GM21825 (cell line): Measurements from ENCODE around the gene DLG2.
"Not testable (repeated sequence)": the region's sequence is repeated elsewhere in the genome, so short reads cannot be mapped to it uniquely, and the experiment has no call there.

Source experiments
- ATAC-seq: cut with Tn5 transposase; IDR thresholded peaks from one replicate; pipeline ENCODE4 v1.9.1; 2021; ENCODE audit warnings: mild to moderate bottlenecking, moderate library complexity; ENCODE audit not compliant: unreplicated experiment

The DLG2 gene

DNA sequence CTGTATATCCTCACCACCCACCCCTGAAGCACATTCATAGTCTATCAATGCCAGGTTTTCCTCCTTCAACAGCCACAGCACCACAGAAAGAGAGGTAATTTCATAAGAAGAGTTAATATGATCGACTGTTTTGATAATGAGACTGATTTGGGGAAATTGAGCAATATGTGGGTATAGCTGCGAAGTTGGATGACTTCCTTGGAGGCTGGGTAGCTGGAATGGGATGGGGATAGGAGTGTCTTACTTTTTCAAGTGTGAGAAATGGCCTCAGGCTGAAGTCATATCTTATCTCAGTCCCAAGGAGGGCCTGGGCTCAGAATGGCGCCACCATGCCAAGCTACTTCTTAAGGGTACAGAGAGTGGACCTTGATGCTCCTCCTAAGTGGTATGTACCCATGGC is 2153.4 kb downstream of the DLG2 start:
- no peak for ATAC-seq

DNA sequence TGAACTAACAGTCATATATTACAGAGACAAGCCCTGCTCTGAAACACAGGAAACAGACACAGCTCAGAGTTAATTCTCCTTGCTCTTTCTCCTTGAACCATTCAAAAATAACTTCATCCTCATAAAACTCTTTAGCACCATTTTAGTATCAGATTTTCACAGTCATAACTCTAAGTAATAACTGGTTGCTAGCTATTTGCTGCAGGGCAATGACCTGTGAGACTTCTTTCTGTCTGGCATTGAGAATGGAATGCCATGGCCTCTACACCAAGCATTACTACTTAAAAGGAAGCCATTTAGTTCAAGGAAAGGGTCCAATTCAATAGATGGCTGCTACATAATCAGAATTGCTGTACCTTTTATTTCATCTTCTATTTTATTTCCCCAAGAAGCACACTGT is 2154.3 kb downstream of the DLG2 start:
- no peak for ATAC-seq

DNA sequence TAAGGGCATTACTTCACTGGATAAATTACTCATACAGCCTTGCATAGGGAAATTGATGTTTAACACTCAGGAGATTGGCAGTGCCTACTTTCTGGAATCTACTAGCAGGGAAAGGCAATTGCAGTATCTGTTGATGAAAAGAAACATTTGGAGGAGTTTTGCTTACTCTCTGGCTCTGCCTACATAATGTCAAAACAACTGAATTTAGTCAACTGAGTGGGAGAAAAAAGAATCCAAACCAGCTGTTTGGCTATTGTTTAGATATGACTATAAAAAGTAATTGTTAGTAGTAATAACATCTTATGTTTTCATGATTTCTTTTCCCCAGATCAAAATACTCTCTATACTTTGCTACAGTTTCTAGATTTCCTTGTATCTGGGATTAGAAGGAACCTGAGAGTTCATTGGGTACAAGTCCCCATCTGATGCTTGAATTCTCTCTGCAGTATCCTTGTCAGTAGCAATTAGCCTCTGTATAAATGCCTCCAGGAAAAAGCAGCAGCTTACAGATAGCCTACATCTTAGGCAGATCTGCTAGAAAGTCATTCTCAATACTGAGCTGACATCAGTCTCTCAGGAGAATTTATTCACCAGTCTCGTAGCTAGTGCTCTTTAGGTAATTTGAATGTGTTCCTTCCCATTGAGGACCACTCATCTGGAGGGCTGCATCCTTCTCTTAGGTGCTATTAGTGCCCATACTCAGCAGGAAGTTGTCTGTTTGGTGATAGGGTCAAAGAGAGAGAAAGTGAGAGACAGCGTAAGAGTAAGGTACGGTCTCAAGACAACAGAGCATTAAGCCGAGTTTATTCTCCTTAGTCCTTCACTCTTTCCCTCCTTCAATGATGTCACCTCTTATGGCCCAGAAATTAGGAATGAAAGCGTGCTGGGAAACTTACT is 2155.1 kb downstream of the DLG2 start:
- no peak for ATAC-seq

DNA sequence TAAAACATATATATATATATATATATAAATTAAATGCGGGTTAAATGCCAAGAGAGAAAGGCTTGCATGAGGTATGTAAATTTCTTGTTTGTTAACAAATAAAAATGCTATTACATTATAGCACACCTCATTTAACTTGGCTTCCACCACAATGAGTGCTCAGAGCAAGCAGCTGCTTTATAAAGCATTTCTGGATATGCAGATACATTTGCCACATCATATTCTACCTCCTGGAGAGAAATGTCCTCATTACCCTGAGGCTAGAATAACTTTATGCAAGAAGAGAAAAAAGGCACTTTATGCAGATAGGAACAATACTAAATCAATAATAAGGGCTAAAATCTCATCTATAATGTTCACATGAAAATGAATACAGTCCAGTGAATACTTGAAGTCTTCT is 2159.3 kb downstream of the DLG2 start:
- ATAC-seq: no peak

DNA sequence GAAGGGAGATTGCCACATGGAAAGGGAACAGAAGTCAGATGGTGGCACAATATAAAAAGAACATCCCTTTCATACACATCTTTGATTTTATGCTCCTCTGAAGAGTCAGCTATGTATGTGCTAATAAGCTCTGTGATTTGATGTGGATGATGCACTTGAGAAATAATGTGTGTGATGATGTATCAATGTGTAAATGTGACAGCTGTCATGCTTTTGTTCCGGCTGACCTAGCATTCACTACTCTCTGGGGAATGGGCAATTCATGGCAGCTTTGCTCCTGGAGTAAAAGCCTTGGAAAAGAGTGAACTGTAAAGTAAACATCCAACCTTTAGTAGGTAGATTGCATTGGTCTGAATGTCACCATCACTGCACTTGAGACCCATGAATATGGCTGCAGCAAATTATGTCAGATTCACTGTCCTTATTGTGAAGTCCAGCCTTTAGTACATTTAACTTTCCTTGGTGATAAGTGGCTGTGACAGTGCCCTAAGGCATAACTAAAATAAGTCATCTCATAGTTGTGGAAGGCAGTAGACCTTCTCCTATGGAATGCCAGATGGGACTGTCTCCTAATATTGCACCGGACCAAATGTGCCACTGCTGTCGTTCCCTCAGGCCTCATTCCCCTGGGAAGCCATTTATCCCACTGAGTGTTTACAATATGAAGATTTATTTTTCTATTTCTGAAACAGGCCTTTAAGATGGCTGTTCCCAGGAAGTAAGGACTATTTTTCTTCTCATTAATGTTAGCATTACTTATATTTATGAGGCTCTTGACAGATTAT is 2162.8 kb downstream of the DLG2 start:
- no peak for ATAC-seq

DNA sequence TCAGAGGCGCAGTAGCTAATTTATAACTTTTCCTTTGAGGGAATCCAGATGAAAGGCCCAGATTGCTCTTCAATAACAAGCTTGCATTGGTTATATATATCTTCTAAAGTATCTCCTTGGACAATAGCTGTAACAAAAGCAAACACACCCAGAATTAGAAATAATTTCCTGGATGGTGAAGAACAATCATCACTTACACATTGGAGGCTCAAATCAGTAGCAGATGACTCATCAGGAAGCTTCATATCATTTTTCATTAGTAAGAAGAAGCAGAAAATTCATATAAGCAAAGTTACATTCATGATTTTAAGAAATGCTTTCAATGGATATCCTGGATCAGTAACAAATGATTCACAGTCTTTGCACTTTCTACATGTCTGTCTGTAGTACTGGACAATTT is 2167.3 kb downstream of the DLG2 start:
- ATAC-seq: no peak

DNA sequence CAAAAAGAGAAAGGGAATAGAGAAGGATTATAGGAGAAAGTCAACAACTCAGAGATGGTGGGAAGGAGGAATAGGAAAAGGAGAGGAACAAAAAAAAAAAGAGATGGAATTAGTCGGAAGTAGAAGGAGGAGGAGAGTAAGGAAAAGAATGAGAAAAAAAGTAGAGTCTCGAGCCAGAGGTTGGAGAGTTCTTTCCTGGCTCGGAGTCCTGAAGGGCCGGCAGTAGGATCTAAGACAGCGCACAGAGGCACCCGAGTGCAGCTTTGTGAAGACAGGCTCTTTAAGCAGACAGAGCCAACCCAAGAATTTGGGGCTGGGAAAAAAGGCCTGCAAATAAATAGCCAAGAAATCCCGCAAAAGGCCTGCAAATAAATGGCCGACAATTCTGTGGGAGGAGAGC is 2170.6 kb downstream of the DLG2 start:
- ATAC-seq: no peak

DNA sequence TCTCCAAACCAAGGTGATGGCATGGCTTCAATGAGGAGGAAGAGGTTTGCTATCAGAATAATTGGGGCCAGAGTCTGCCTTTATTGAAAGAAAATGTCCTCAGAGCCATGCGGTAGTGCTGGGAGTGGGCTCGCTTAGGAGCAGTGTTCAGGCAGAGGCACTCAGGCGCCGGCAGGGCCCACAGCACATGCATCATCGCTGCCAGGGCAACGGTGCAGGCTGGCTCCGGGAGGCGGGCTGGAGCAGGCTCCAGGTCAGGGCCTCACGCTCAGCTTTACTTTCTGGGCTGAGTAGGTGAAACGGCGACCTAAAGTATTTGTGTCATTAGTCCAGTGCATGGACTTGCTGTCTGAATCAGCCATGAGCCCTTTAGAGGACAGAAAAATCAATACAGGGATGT is 2171.1 kb downstream of the DLG2 start:
- no peak for ATAC-seq

DNA sequence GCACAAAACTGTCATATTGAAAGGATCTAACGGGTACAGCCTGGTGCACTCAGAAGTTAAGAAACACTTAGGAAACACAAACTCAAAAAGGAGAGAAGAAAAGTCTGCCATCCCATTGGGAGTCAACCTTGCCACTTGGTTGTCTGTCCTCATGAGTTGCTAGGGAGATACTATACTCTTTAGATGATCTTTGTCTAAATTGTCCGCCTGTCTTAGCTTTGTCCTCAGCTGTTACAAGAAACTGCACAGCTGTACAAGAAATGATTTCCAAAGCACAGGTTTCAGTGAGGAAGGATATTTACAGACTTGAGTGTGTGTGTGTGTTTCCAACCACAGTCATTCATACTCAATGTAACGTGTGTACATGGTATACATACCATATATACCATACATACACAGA is 2171.8 kb downstream of the DLG2 start:
- no peak for ATAC-seq

DNA sequence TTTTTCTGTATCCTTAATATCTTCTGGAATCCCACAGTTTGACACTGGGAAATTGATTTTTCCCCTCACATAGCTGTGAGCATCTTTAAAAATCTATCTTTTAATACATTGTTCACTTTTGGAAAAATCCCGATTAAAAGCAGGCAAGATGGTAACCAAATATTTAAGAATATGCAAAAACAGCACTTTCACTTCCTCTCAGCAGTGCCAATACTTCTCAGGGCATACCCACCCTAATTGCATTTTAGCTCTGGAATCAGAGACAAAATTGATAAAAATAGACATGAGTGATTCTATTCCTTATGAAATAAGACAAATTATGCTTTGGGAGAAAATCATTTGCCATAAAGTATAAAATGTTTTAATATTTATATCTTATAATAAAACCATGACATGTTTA is 2172.5 kb downstream of the DLG2 start:
- no peak for ATAC-seq

DNA sequence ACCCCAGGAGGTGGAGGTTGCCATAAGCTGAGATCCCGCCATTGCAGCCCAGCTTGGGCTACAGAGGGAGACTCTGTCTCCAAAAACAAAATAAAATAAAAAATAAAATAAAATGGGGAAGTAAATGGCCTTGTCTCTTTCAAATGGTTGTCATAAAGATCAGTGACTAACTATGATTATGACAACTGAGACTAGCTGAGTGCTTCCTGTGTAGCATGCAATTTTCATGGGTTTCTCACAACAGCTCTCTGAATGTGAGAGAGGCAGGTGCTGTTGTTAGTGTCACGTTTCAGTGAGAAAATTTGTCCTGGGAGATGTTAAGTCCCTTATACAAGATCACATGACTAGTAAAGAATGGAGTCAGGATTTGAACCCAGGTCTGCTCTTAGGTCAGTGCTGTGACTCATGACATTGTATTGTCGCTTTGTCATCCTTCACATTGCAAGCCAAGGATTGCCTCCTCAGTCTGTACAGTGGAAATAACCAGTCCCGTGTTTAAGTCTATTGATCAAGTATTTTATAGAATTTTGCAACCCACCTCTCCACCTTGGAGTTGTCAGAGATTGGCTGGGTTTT is 2177.7 kb downstream of the DLG2 start:
- no peak for ATAC-seq

DNA sequence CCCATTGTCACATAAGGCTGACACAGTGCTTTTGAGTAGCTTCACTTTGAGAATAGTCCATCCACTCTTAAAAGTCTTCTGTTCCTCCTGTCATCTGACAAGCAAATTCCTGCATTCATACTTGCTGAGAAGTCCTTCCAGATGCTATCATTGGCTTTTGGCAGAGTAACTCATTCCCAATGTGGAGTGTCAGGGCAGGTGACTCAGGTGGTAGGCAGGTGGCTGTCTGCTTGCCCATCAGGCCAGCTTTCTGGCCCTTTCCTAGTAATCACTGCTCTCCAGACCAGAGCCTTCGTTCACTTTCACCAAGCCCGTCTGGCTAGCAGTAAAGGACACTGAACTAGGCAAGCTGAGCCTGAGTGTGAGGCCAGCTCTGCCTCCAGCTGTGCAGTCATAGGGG is 2178.5 kb downstream of the DLG2 start:
- ATAC-seq: no peak

DNA sequence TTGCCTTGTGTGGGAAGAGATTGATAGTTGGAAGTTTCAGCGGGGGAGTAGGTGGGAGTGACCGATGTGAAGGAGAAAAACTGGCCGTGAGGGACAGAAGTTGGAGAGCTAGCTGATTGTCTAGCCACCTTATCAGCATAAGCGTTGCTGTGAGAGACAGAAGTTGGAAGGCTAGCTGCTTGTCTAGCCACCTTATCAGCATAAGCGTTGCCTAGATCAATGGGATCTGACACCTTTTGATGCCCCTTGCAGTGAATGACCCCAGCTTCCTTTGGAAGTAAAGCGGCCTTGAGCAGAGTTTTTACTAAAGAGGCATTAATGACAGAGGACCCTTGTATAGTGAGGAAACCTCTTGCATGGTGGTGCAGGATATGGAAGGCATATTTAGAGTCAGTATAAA is 2183.3 kb downstream of the DLG2 start:
- not testable (repeated sequence) for ATAC-seq

DNA sequence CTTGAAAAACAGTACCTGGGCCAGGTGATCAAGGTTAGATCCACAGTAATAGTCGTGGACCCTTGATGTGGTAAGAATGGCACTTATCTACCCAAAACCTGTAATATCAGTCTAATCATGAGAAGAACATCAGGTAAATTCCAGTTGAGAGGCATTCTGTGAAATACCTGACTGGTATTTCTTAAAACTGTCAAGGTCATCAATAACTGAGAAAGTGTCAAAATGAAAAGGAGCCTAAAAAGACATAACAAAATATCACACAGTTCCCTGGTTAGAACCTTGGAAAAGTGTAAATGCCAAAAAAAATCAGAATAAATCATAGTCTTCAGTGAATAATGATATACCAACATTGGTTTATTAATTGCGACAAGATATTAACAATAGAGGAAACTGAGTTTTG is 2185.5 kb downstream of the DLG2 start:
- no peak for ATAC-seq

DNA sequence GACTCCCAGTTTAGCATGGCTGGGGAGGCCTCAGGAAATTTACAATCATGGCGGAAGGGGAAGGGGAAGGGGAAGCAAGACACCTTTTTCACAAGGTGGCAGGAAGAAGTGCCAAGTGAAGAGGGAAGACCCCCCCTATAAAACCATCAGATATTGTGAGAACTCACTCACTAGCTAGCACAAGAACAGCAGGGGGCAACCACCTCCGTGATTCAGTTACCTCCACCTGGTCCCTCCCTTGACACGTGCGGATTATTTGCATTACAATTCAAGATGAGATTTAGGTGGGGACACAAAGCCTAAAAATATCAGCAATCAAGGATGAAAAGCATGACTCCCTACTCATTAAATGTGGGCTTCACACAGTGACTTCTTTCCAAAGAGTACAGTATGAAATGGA is 2186.0 kb downstream of the DLG2 start:
- ATAC-seq: no peak

DNA sequence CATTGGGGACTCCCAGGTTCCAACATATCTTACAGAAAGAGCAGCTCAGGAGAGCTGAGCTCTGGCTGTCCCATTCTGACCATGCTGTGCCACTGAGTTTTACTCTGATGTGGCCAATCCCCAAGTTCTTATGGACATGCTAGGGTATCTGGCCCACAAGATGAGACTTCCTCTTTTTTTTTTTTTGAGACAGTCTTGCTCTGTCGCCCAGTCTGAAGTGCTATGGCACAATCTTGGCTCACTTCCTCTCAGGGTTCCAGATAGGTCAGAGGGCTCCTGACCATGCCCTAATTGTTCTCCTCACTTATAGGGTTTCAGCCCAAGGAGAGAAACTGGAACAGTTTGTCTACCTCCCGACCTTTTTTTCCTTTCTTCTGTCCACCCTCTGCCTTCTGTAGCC is 2188.7 kb downstream of the DLG2 start:
- ATAC-seq: no peak

DNA sequence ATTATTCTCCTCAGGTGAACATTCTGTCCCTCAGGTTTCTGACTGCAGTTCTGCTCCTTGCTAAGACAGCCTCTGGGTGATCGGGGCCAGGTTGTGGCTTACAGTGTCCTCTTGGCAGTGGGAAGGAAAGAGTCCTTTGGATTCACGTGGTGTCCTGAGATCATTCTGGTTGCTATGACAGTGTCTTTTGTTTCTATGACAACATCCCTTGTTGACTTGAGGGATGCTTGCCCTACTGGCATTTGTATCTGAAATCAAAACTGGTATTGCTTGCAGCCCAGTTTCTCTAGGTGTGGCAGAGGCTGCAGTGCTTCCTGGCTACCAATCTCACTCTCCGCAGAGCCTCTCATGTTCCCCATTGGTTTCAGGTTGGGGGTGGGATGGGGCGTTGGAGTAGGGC is 2189.2 kb downstream of the DLG2 start:
- no peak for ATAC-seq

DNA sequence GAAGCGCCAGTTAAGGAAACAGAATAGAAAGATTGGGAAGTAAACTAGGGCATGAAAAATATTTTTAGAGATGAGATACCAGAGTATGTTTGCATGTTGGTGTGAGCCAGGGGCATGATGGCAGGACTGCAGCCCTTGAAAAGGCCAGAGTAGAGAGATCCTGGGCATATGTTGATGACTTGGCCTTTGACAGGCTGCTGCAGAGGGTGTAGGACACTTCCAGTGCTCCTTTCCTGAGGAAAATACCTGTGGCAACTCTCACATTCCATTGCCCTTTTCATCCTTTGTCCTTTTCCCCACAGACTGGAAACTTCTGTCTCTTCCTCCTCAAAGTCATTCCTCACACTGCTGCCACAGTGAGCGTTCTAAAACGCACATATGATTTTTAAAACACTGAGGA is 2190.3 kb downstream of the DLG2 start:
- ATAC-seq: no peak

DNA sequence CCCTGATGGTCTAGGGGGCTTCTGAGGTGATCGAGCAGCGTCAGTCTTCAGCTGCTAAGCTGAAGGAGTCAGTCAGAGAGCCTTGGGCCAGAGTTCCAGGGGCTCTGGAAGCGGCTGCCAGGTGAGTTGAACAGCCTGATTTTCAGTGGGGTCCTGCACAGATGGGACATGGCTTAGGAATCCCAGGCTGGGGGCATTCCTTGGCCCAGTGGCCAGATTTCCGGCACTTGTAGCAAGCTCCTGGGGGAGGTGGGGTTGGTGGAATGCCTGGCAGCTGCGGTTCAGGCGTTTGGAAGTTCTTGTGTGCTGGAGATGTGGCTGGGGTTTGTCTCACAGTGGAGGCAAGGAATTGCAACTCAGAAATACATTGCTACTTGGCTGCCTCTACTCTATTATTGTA is 2192.3 kb downstream of the DLG2 start:
- not testable (repeated sequence) for ATAC-seq

DNA sequence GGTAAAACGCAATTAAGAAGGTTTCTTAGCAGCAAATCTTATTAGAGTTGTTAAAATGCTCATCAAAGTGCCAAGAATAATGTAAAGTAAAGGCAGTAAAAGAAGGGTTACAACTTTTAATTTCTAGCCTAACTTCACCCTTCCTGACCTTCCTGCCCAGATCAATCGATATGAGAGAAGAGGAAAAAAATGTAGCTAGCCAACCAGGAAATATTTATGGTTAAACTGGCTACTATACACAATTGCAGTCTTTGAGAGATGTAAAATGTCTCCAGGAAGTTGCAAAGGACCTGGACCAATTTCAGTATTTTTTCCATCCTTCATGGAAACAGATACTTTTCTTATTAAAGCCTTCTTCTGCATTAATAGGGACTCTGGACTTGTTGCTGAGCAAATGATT is 2199.2 kb downstream of the DLG2 start:
- ATAC-seq: no peak

DNA sequence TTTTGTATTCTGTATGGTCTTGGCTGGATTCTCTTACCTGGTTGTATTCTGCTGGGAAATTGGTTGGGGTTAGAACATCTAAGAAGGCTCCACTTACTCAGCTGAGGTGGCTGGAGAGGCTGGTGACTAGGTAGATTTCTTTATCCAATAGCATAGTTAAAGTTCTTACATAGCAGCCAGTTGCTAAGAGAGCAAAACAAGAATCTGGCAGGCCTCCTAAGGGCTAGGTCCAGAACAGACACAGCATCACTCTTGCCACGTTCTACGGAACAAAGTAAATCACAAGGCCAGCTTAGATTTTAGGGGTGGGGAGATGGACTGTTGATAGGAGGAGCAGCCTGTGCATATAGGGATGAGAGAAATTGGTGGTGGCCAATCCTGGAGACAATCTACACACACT is 2199.6 kb downstream of the DLG2 start:
- no peak for ATAC-seq

DNA sequence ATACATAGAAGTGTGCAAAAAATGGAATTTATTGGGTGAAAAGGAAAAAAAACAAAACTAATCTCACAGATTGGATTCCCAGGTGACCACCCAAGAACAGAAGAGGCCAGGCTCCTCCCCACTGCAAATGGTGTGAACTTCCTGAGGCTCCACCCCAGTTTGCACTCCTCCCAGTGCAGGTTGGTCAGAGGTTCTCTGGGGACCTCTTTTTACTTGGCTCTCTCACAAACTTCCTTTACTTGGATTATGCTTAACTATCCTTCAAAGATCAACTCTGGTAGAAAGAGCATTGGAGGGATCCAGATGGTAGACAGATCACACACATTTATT is 2202.0 kb downstream of the DLG2 start:
- no peak for ATAC-seq
